B cell (primary cell): ENCODE data around the gene SLC9A9.

ENCODE experiments used
- CTCF ChIP-seq: fragments of 200-600 bp; IDR thresholded peaks from one replicate; pipeline ENCODE4 v1.8.0; 2022; ENCODE audit warnings: antibody characterized with exemption, mild to moderate bottlenecking
- EZH2 ChIP-seq: IDR thresholded peaks from 2 replicates; pipeline ENCODE4 v1.6.1; 2012; ENCODE audit warnings: borderline replicate concordance, low read depth, mild to moderate bottlenecking, moderate library complexity, low read length; ENCODE audit not compliant: insufficient read depth, poor library complexity, severe bottlenecking

- TF ChIP-seq CTCF (no peak), EZH2 (no peak)
Observed at GRCh38 chr3:143469159-143469558, 379.1 kb downstream of the SLC9A9 start.
